HuH-7.5 (cell line): Measurements from ENCODE around the gene RET.

ENCODE experiments used
- DNase-seq: peaks from one replicate; pipeline ENCODE4 v3.0.0; 2011; ENCODE audit warnings: low spot score

Gene RET

GRCh38 chr10:43108951-43109350 is 32.1 kb downstream of the RET start:
- no peak for DNase-seq

GRCh38 chr10:43109671-43110249 is 32.9 kb downstream of the RET start:
- no peak for DNase-seq

- no peak for DNase-seq
These were observed 33.6 kb downstream of the RET start for GRCh38 chr10:43110338-43111071.

- DNase-seq = no peak
These were observed 34.2 kb downstream of the RET start for GRCh38 chr10:43111101-43111500.

GRCh38 chr10:43111921-43112607 is 35.2 kb downstream of the RET start:
- DNase-seq = no peak

- DNase-seq = no peak
These were observed 35.7 kb downstream of the RET start for GRCh38 chr10:43112608-43112961.

GRCh38 chr10:43113201-43114087 is 36.6 kb downstream of the RET start:
- DNase-seq = no peak

- DNase-seq = no peak
These were observed 37.3 kb downstream of the RET start for GRCh38 chr10:43114088-43114742.

- no peak for DNase-seq
These were observed 38.1 kb downstream of the RET start for GRCh38 chr10:43114743-43115611.

- DNase-seq = no peak
These were observed 39.2 kb downstream of the RET start for GRCh38 chr10:43115881-43116595.

- DNase-seq = no peak
These were observed 39.7 kb downstream of the RET start for GRCh38 chr10:43116596-43116995.

GRCh38 chr10:43117031-43117776 is 40.3 kb downstream of the RET start:
- DNase-seq = no peak

GRCh38 chr10:43117777-43118583 is 41.1 kb downstream of the RET start:
- DNase-seq = no peak

GRCh38 chr10:43118631-43119415 is 42.0 kb downstream of the RET start:
- no peak for DNase-seq

GRCh38 chr10:43119416-43120115 is 42.7 kb downstream of the RET start:
- no peak for DNase-seq

GRCh38 chr10:43120116-43120928 is 43.5 kb downstream of the RET start:
- DNase-seq = no peak
